ENCODE data around the gene LACTBL1. TPM values are rescaled to one million over a fixed set of nuclear protein-coding genes. Genes with fewer than 3 reads are reported as not detected.

Gene LACTBL1, protein sequence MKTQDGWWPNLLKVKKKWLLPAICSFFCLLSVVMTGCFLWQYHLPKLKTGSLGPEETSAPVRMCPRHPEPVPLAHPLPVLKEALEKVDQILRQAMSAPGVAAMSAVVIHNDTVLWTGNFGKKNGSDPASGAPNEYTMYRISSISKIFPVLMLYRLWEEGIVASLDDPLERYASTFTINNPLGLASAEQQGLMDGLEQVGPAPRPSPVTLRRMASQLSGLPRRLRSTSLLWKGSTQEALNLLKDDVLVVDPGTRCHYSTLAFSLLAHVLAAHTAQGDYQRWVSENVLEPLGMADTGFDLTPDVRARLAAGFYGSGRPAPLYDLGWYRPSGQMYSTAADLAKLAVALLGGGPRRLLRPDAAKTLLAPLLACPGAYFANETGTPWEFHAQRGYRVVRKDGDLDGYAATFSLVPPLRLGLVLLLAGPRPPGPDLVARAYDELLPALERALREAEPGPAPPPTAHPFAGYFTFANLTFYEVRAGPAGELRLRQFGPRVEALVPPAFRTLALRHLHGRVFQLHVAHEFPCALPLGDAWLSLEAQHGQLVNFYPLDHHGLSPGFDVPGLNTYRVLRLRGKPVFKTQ
- total RNA-seq: not detected
- not detected for polyA plus RNA-seq
- long read RNA-seq, donor 1: 0 reads
- long read RNA-seq, donor 2: 0 reads
- long read RNA-seq, donor 3: 0 reads

GRCh38 chr1:22972760-22973159 lies at the start of gene LACTBL1:
LACTBL1 (minus strand) TSS chr1:22972866; CDS start chr1:22972316, 550 bp downstream.
- H3K36me3 ChIP-seq: no peaks in the 10 kb centered on the region
- intact Hi-C loops (cut with DNase I): loop anchor here in 3 of 10 donors (10.0 kb wide), 2 partner anchors 122 to 302 kb away; no protein-coding TSS in a partner anchor
- no peak within 1 kb of the TSS for H3K4me3 ChIP-seq
- TF ChIP-seq CTCF (IDR thresholded peaks at IDR 0.05): no peak
- DNase-seq: no peak
- no peaks in the 10 kb centered on the region for H3K9me3 ChIP-seq
- H3K4me1 ChIP-seq: peaks cover 0 to 10% (median 0%) of the 10 kb centered on the region in 9 donors
- H3K27ac ChIP-seq: no peak within 1 kb of the TSS
- WGBS, 2 donors: 47 to 57% methylated on average over 5 of the region's 5 CpGs
- ATAC-seq: no peak
- peaks cover 0 to 73% (median 27%) of the 10 kb centered on the region in 7 donors for H3K27me3 ChIP-seq

GRCh38 chr1:23021834-23022233 lies 49.2 kb upstream of the LACTBL1 start:
- H3K27ac ChIP-seq: no peak overlapping the region
- ATAC-seq (no peak), DNase-seq (no peak)
- no peak overlapping the region for H3K4me3 ChIP-seq
- TF ChIP-seq CTCF (IDR thresholded peaks at IDR 0.05): no peak
- intact Hi-C loops (cut with DNase I): no loop called here
- no peaks in the 10 kb centered on the region for H3K27me3 ChIP-seq
- peaks cover 0 to 21% (median 5%) of the 10 kb centered on the region in 11 donors for H3K9me3 ChIP-seq
- H3K36me3 ChIP-seq: no peaks in the 10 kb centered on the region
- 96 to 97% methylated on average over 2 of the region's 2 CpGs for WGBS, 2 donors
- peaks cover 0 to 26% (median 13%) of the 10 kb centered on the region in 9 donors for H3K4me1 ChIP-seq

GRCh38 chr1:23020706-23021405 lies 48.2 kb upstream of the LACTBL1 start:
- intact Hi-C loops (cut with DNase I): no loop called here
- Histone ChIP-seq H3K36me3 (no peaks in the 10 kb centered on the region), H3K27me3 (no peaks in the 10 kb centered on the region), H3K4me3 (peak overlapping the region in 9 of 10 donors; percentile 85 to 100 (median 94)), H3K9me3 (peaks cover 0 to 21% (median 5%) of the 10 kb centered on the region in 11 donors), H3K4me1 (peaks cover 0 to 26% (median 13%) of the 10 kb centered on the region in 9 donors), H3K27ac (peak overlapping the region in 3 of 10 donors; percentile 86 to 92 (median 91))
- DNase-seq: no peak
- TF ChIP-seq CTCF (IDR thresholded peaks at IDR 0.05): no peak
- 39% methylated on average over 7 of the region's 7 CpGs for WGBS, 2 donors
- ATAC-seq: no peak

Measured in heart right ventricle (tissue), 16 donors.